Cardiac septum (tissue), 1 donor: ENCODE results near the gene GRIN2C. TPM values are rescaled to one million over a fixed set of nuclear protein-coding genes. Genes with fewer than 3 reads are reported as not detected.

Experiments
- DNase-seq: peaks from one replicate; pipeline ENCODE4 v3.0.0-alpha.2; 2020; ENCODE audit warnings: low spot score
- intact Hi-C: fragments of 100-400 bp; cut with DNase I; formaldehyde crosslinking; loops from one replicate; pipeline ENCODE4 v1.14.0; 2022
- total RNA-seq: library from RNA; stranded (reverse); fragmentation: NEBNext Ultra II Directional; extraction: Animal tissue kit (Norgen Biotek cat#: 25700); gene quantifications from one replicate; pipeline ENCODE4 v1.2.1, GENCODE V29; 2021
- donor health status: DM: no; HTN: no; CAD: no.

GRIN2C gene
- total RNA-seq, 1 donor from 2014 or later: 0.70 TPM

- intact Hi-C loops: no loop called here
- no peak for DNase-seq
Observed at GRCh38 chr17:74831444-74832146, 28.1 kb downstream of the GRIN2C start.

GRCh38 chr17:74830861-74831260 is 28.8 kb downstream of the GRIN2C start:
- intact Hi-C loops: no loop called here
- DNase-seq: no peak

GRCh38 chr17:74827800-74828199 is 31.9 kb downstream of the GRIN2C start:
- intact Hi-C loops: no loop called here
- no peak for DNase-seq

GRCh38 chr17:74825952-74826719 is 33.5 kb downstream of the GRIN2C start:
- intact Hi-C loops: no loop called here
- no peak for DNase-seq

GRCh38 chr17:74824961-74825627 is 34.6 kb downstream of the GRIN2C start:
- intact Hi-C loops: no loop called here
- DNase-seq: no peak

- DNase-seq: no peak
Observed at GRCh38 chr17:74822939-74823367, 36.7 kb downstream of the GRIN2C start.

GRCh38 chr17:74822335-74822938 is 37.2 kb downstream of the GRIN2C start:
- no peak for DNase-seq
- intact Hi-C loops: no loop called here

More at GRCh38 chr17:74822939-74823367, 36.7 kb downstream of the GRIN2C start:
- intact Hi-C loops: no loop called here

GRCh38 chr17:74821655-74822334 is 37.9 kb downstream of the GRIN2C start:
- no peak for DNase-seq
- intact Hi-C loops: no loop called here

GRCh38 chr17:74819801-74820436 is 39.8 kb downstream of the GRIN2C start:
- intact Hi-C loops: no loop called here

GRCh38 chr17:74818291-74818938 is 41.3 kb downstream of the GRIN2C start:
- intact Hi-C loops: no loop called here
- no peak for DNase-seq

More at GRCh38 chr17:74819801-74820436, 39.8 kb downstream of the GRIN2C start:
- no peak for DNase-seq

GRCh38 chr17:74816905-74817620 is 42.6 kb downstream of the GRIN2C start:
- intact Hi-C loops: no loop called here
- DNase-seq: no peak

- no peak for DNase-seq
- intact Hi-C loops: no loop called here
Observed at GRCh38 chr17:74815550-74816370, 43.9 kb downstream of the GRIN2C start.

GRCh38 chr17:74815067-74815466 is 44.6 kb downstream of the GRIN2C start:
- no peak for DNase-seq
- intact Hi-C loops: no loop called here

GRCh38 chr17:74814453-74814852 is 45.2 kb downstream of the GRIN2C start:
- DNase-seq: no peak
- intact Hi-C loops: no loop called here

GRCh38 chr17:74812109-74813009 is 47.3 kb downstream of the GRIN2C start:
- DNase-seq: no peak
- intact Hi-C loops: no loop called here
